Neutrophil (primary cell): Measurements from ENCODE around the gene KCNQ2.

Experiments used
- H3K27ac ChIP-seq: fragments of 200-600 bp; sonication (generic); 2 replicates; pipeline ENCODE4 v1.5.1; 2016; ENCODE audit warnings: mild to moderate bottlenecking, moderate library complexity
- H3K27me3 ChIP-seq: fragments of 200-600 bp; sonication (generic); 2 replicates; pipeline ENCODE4 v1.6.0; 2016; ENCODE audit warnings: mild to moderate bottlenecking
- H3K36me3 ChIP-seq: fragments of 200-600 bp; sonication (generic); 2 replicates; pipeline ENCODE4 v1.5.1; 2017
- H3K4me1 ChIP-seq, 2 experiments: fragments of 200-600 bp in 1 of 2; sonication (generic) in 1 of 2; 1 replicate in 1 of 2; 2 replicates in 1 of 2; pipeline versions ENCODE4 v1.5.1 to v1.6.1; 2013 to 2016; ENCODE audit warnings: low read depth in 1 of 2, low read length in 1 of 2, mild to moderate bottlenecking in 1 of 2, moderate library complexity in 1 of 2; ENCODE audit not compliant: control insufficient read depth in 1 of 2, insufficient read depth in 1 of 2
- H3K4me3 ChIP-seq, 2 experiments: fragments of 200-600 bp in 1 of 2; sonication (generic) in 1 of 2; 1 replicate in 1 of 2; 2 replicates in 1 of 2; pipeline ENCODE4 v1.5.1; 2013 to 2016; ENCODE audit warnings: low read depth in 1 of 2, low read length in 1 of 2, mild to moderate bottlenecking in 1 of 2, moderate library complexity in 1 of 2
- H3K9me3 ChIP-seq: fragments of 200-600 bp; sonication (generic); 2 replicates; pipeline ENCODE4 v1.5.1; 2016
- TF ChIP-seq, protein P1 (sequence below): fragments of 200-600 bp; sonication (generic); IDR thresholded peaks from 2 replicates; pipeline ENCODE4 v1.5.1; 2016; ENCODE audit warnings: antibody characterized with exemption

KCNQ2 gene

DNA sequence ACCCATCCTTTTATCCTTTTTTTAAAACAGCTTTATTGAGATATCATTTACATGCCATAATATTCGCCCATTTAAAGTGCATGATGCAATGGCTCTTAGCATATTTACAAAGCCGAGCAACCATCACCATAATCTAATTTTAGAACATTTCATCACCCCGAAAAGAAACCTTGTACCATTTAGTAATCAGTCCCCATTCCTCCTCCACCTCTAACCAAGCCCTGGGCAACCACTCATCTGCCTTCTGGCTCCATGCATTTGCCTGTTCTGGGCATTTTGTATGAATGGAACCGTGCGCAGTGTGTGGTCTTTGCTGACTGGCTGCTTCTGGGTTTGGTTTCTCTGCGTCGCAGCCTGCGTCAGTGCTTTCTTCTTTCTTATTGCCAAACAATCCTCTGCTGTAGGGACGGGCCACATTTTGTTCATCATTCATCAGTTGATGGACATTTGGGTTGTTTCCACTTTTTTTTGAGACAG lies 36.7 kb upstream of the KCNQ2 start:
- Histone ChIP-seq H3K4me1 (no peaks in the 10 kb centered on the region), H3K4me3 (no peak overlapping the region), H3K36me3 (no peaks in the 10 kb centered on the region), H3K27ac (no peak overlapping the region), H3K9me3 (peaks cover under 1% of the 10 kb centered on the region), H3K27me3 (peaks cover 64% of the 10 kb centered on the region)
- TF ChIP-seq, protein P1, sequence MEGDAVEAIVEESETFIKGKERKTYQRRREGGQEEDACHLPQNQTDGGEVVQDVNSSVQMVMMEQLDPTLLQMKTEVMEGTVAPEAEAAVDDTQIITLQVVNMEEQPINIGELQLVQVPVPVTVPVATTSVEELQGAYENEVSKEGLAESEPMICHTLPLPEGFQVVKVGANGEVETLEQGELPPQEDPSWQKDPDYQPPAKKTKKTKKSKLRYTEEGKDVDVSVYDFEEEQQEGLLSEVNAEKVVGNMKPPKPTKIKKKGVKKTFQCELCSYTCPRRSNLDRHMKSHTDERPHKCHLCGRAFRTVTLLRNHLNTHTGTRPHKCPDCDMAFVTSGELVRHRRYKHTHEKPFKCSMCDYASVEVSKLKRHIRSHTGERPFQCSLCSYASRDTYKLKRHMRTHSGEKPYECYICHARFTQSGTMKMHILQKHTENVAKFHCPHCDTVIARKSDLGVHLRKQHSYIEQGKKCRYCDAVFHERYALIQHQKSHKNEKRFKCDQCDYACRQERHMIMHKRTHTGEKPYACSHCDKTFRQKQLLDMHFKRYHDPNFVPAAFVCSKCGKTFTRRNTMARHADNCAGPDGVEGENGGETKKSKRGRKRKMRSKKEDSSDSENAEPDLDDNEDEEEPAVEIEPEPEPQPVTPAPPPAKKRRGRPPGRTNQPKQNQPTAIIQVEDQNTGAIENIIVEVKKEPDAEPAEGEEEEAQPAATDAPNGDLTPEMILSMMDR = no peak

DNA sequence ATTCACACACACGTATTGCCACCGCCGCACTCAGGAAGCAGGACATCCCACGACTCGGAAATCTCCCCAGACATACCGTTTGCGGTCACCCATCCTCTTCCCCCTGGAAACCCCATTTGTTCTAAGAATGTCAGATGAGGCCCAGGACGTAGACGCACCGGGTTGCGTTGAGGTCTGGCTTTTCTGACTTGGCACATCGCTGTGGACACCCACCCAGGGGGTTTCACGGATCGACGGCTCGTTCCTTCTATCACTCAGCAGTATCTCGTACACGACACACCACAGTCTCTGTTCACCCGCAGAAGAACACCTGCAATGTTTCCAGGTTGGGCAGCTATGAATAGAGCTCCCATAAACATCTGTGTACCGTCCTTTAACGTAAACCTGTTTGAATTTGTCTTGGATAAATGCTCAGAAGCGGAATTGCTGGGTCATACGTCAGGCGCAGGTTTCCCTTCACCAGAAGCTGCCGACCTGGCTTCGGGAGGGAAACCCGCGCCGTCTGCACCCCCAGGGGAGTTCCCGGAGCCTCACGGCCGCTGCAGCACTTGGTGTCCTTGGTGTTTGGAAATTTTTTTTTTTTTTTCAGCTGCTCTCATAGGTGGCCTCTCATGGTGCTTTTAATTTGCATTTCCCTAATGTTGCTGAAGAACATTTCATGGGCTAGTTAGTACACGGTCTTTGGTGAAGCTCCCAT lies 35.8 kb upstream of the KCNQ2 start:
- Histone ChIP-seq H3K4me3 (no peak overlapping the region), H3K4me1 (no peaks in the 10 kb centered on the region), H3K36me3 (no peaks in the 10 kb centered on the region), H3K27ac (no peak overlapping the region), H3K9me3 (no peaks in the 10 kb centered on the region), H3K27me3 (peaks cover 65% of the 10 kb centered on the region)
- TF ChIP-seq, protein P1 = no peak

DNA sequence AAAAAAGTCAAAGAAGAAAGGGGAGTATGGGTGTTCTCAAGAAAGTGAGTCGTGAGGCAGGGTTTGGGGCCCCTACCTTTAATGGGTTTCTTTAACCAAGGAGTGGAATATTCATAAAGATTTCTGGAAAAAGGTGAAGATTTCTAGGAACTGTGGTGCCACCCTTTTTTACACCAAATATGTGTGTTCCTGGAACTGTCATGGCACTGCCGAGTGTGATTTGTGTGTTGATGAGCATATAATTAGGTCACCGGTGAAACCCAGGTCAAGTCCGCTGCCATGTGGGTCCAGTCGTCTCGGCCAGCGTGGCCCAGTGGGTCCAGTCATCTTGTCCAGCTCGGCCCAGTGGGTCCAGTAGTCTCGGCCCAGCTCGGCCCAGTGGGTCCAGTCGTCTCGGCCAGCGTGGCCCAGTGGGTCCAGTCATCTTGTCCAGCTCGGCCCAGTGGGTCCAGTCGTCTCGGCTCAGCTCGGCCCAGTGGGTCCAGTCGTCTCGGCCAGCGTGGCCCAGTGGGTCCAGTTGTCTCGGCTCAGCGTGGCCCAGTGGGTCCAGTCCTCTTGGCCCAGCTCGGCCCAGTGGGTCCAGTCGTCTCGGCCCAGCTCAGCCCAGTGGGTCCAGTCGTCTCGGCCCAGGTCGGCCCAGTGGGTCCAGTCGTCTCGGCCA lies 34.8 kb upstream of the KCNQ2 start:
- TF ChIP-seq, protein P1 = no peak
- Histone ChIP-seq H3K4me3 (no peak overlapping the region), H3K27ac (no peak overlapping the region), H3K9me3 (no peaks in the 10 kb centered on the region), H3K4me1 (no peaks in the 10 kb centered on the region), H3K27me3 (peaks cover 66% of the 10 kb centered on the region), H3K36me3 (no peaks in the 10 kb centered on the region)

DNA sequence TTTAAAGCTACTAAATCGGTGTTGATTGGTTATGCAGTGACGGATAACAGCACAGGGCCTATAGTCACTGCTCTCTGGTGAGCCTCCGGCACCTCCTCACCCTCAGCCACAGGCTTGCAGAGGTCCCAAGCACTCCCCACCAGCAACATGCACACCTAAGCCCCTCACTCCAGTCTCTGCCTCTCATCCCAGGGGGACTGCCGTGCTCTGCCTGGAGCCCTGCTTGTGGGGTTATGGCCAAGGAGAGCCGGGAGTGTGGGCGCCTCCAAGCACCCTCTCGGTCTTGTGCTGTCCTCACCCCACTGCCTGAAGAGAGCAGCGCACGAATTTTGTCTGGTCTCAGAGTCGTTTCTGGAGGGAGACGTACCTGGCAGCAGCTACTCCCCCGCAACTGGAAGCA lies 33.3 kb upstream of the KCNQ2 start:
- Histone ChIP-seq H3K36me3 (no peaks in the 10 kb centered on the region), H3K9me3 (no peaks in the 10 kb centered on the region), H3K27me3 (peaks cover 68% of the 10 kb centered on the region), H3K27ac (no peak overlapping the region), H3K4me1 (no peaks in the 10 kb centered on the region), H3K4me3 (no peak overlapping the region)
- TF ChIP-seq, protein P1 = no peak

DNA sequence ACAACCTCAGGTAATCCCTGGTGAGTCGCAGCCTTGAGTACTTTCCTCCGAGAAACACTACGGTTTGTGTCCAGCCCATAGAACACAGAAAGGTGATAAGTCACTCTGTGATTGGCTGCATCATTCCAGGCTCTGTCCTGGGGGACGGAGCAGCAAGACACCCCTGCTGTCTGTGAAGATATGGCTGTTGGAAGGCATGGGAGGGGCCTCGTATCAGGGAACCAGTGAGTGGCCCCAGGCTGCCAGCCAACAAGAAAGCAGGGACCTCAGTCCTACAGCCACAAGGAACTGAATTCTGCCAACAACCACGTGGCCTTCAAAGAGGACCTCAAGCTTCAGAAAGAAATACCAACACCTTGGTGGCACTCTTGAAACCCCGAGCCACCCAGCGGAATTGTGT lies 32.8 kb upstream of the KCNQ2 start:
- no peak overlapping the region for H3K4me3 ChIP-seq
- no peaks in the 10 kb centered on the region for H3K36me3 ChIP-seq
- no peaks in the 10 kb centered on the region for H3K9me3 ChIP-seq
- no peak overlapping the region for H3K27ac ChIP-seq
- peaks cover 68% of the 10 kb centered on the region for H3K27me3 ChIP-seq
- no peaks in the 10 kb centered on the region for H3K4me1 ChIP-seq
- TF ChIP-seq, protein P1 = no peak
